Measurements from ENCODE around the gene FXYD1. TPM values are rescaled to one million over a fixed set of nuclear protein-coding genes. Genes with fewer than 3 reads are reported as not detected.
"Not testable (repeated sequence)": the region's sequence is repeated elsewhere in the genome, so short reads cannot be mapped to it uniquely, and the experiment has no call there.

Gene FXYD1
- total RNA-seq, 1 experiment from 2014 or later: not detected

DNA sequence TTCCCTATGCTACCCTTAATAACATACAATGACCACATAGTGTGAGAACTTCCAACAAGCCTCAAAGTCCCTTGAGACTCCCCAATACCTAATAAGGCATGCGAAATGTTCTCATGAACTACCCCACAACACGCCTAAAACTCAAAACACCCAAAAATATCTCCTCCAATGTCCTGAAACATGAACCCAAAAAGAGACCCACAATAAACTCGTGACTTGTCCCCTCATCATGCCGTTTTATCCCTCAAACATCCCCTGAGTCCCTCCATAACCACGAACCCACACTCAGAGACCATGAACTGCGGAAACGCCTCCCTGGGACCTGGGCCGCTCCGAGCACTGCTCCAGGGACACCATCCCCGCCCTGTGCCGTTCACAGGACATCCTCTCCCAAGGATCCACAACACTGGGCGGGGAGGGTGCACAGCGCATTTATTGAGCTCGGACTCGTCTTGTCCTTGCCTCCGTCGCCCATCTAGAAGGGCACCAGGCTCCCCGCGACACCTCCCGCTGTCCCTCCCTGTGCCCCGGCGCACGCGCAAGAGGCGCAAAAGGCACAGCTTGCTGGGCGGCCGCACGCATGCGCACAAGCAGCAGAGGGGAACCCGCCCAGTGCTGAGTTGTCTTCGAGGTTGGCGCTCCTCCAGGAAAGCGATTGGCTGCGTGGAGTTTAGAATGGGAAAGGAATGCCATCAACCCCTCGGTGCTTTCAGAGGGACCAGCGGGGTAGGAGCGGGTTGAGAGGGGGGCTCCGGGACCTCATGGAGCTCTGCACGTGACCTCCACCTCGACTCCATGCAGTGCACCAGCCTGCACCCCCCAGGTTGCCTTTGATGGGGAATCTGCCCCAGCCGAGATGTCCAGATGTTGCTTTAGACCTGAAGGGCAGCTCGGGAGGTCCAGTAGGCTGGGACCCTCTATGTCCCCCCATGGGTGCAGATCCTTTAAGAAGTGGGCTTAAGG is 14.2 kb upstream of the FXYD1 start:
- DNase-seq (ENCODE audit: low spot score): peak; percentile 96

DNA sequence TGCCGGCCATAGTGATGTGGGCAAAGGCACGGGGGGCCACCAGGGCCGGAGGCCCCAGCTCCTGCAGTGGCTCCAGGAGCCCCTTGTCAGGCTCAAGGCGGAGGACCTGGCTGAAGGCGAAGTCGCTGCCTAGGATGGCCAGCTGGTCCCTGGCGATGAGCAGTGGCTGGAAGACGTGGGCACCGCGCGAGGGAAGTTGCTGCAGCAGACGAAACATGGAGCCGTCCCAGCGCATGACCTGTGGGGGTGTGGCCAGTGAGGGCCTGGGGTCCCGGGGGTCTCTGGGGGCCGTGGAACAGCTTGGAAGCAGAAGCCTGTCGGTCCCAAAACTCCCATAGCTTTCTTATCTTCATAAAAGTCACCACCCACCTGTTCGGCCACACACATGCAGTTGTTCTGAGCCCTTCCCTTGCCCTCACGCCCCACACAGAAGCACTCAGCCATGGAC is 13.3 kb upstream of the FXYD1 start:
- no peak for DNase-seq (ENCODE audit: low spot score)

DNA sequence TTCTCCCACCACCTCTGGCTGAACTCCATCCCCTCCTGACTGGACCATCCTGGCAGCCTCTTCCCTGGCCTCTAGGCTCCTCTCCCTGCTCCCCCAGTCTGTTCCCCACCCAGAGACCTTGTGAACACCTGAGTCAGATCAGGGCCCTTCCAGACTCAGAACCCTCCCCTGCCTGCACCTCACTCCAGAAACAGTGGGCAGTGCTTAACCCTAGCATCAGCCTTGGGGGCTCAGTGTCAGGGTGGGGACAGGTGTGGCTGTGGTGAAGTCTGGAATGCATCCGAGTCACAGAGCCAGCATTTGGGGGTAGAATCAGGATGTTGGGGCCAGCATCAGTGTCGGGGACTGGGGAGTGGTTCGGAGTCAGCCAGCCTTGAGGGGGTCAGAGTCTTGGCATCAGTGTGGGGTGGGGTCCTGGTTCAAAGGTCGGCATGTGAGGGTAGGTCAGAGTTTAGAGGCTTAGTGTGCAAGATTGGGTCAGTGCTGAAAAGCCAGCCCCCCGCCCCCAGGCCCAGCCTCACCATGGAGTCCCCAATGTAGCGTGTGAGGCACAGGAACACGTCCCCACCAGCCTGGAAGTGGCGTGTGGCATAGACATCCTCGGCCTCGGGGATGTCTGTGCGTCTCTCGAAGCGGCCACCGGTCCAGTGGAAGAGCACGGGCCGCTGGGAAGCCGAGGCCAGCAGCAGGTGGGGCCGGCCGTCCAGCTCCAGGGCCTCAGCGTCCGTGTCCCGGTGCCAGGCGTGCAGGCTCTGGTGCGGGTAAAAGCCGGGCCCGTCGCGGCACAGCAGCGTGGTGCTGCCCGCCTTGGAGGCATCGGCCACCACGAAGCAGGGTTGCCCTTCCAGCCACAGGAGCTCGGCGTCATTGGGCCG is 12.6 kb upstream of the FXYD1 start:
- DNase-seq (ENCODE audit: low spot score): no peak

DNA sequence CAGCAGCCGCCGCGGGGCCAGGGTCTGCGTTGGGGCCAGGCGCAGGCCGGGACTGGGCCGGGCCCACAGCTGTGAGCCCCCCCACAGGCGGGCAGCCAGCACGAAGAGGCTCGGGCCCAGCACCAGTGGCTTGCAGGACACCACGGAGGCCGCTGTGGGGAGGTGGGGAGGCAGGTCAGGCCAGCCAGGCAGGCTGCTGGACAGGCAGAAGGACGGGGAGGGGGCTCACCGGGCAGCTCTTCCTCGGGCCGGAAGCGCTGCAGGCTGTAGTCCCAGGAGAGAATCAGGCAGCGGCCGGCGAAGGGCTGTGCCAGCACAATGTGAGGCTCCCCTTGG is 12.0 kb upstream of the FXYD1 start:
- no peak for DNase-seq (ENCODE audit: low spot score)

GRCh38 chr19:35127871-35128270 is 10.8 kb upstream of the FXYD1 start:
- no peak for DNase-seq (ENCODE audit: low spot score)

GRCh38 chr19:35128398-35129057 is 10.1 kb upstream of the FXYD1 start:
- no peak for DNase-seq (ENCODE audit: low spot score)

DNA sequence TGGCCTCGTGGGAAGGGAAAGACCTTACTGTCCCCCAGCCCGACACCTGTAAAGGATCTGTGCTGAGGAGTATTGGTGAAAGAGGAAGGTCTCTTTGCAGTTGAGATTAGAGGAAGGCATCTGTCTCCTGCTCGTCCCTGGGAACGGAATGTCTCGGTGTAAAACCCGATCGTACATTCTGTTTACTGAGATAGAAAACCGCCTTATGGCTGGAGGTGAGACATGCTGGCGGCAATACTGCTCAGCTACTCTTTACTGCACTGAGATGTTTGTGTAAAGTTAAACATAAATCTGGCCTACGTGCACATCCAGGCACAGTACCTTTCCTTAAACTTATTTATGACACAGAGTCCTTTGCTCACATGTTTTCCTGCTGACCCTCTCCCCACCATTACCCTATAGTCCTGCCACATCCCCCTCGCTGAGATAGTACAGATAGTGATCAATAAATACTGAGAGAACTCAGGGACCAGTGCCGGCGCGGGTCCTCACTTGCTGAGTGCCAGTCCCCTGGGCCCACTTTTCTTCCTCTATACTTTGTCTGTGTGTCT is 8.8 kb upstream of the FXYD1 start:
- DNase-seq (ENCODE audit: low spot score): not testable (repeated sequence)

GRCh38 chr19:35130761-35131720 is 7.6 kb upstream of the FXYD1 start:
- no peak for DNase-seq (ENCODE audit: low spot score)

DNA sequence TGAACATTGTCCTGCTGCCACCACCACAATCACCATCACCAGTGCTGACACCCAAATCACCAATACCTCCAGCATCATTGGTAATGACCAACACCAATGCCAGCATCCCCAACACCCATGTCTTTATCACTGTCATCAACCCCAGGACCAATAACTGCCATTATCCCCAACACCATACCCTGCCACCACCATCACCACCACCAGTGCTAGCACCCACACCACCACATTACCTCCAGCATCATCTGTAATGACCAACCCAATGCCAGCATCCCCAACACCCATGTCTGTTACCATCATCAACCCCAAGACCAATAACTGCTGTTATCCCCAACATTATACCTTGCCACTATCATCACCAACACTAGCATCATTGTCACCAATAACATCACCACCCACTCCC is 6.4 kb upstream of the FXYD1 start:
- no peak for DNase-seq (ENCODE audit: low spot score)

DNA sequence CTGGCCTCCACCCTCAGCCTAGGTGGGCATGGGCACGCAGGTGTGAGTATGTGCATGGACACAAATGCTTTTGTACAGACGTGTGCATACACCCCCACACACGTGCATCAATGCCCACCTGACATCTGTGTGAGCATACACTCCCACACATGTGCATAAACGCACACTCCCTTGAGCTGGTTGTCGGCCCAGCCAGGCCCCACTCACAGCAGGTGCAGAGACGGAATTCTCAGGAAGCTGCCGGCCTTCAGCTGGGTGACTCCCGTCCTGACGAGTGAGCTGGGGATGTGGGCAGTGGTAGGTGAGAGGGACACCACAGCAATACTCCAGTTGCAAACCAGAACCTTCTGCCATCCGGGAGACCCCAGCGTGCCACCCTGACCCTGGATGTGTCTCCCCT is 4.8 kb upstream of the FXYD1 start:
- no peak for DNase-seq (ENCODE audit: low spot score)

- DNase-seq (ENCODE audit: low spot score): no peak
These were observed 3.9 kb upstream of the FXYD1 start, which contains the start of gene LGI4 for GRCh38 chr19:35134601-35135242. LGI4 (minus strand) TSS chr19:35135059; CDS start chr19:35134680, 379 bp downstream.

GRCh38 chr19:35135389-35135909 is 3.2 kb upstream of the FXYD1 start:
- DNase-seq (ENCODE audit: low spot score): peak; percentile 86

DNA sequence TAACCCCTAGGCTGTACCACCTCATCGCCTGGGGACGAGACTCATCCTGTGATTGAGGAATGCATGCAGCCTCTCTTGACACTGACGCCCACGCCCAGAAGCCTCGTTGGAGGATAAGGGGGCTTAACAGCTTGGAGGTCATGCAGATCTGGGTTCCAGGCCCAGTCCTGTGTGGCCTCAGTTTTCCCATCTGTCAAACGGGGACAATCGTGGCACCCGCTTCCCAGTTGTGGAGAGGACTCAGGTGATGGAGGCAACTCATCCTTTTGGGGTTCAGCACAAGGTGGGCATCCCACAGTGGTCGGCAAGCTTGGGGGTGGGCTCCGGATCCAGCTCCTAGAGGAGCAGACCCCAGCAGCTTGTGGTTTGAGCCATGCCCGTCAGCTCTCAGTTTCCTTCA is 2.4 kb upstream of the FXYD1 start:
- no peak for DNase-seq (ENCODE audit: low spot score)

GRCh38 chr19:35136977-35137702 is 1.5 kb upstream of the FXYD1 start:
- DNase-seq (ENCODE audit: low spot score): no peak

DNA sequence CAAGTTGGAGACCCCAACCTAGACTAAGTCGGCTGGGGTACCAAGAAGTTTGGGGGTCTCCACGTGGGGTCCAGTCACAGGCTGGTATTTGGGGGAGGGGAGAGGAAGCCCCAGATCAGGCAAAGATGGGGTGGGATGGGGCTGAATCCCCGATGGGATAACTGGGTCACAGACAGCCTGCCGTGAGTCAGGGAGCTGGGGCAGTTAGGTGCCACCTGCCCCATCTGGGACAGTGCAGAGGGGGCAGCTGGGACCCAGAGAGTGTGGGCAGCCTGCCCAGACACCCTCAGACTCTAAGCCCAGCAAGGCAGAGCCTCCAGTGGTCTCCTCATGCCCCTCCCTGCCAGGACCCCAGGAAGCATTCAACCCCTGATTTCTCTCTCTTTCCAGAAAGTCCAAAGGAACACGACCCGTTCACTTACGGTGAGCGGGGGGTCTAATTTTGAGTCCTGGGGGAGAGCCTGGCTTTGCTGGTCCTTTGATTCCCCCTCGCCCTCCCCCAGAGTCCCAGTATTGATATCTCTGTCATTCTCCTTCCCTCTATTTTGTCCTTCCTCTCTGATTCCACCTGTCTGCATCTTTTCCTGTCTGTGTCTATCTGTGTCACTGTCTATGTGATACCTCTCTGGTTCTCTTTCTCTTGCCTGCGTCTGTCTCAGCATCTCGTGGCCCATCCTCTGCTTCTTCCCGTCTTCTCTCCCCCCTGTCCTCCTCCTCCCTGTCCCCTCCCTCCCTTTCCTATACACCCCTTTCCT is 1.8 kb downstream of the FXYD1 start:
- DNase-seq (ENCODE audit: low spot score): no peak

- DNase-seq (ENCODE audit: low spot score): peak; percentile 90
These were observed 2.6 kb downstream of the FXYD1 start for GRCh38 chr19:35140962-35141836.

Measured in HT-29 (cell line).